H1 (cell line): Measurements from ENCODE around the gene NAE1. TPM values are rescaled to one million over a fixed set of nuclear protein-coding genes. Genes with fewer than 3 reads are reported as not detected.
A peak's percentile ranks its signal among the peaks of the same experiment; 100 is the strongest.

Source experiments
- CHD2 ChIP-seq: IDR thresholded peaks from 2 replicates; pipeline ENCODE4 v1.6.1; 2012; ENCODE audit warnings: low read length, improper control_type of control experiment
- CREB1 ChIP-seq: IDR thresholded peaks from 2 replicates; pipeline ENCODE4 v1.6.1; 2012; ENCODE audit warnings: inconsistent platforms
- HDAC6 ChIP-seq: IDR thresholded peaks from one replicate; pipeline ENCODE4 v1.7.1; 2012; ENCODE audit warnings: low read depth, mild to moderate bottlenecking, inconsistent platforms, low read length, moderate library complexity
- RAD21 ChIP-seq, 2 experiments: IDR thresholded peaks in 1 of 2; conservative IDR thresholded peaks in 1 of 2; 2 replicates each; pipeline ENCODE4 v1.6.1; 2011; ENCODE audit warnings: low read depth in 2 of 2, low read length in 2 of 2, improper control_type of control experiment in 1 of 2, inconsistent platforms in 1 of 2, mild to moderate bottlenecking in 1 of 2, moderate library complexity in 1 of 2
- RXRA ChIP-seq: IDR thresholded peaks from 2 replicates; pipeline ENCODE4 v1.6.1; 2011; ENCODE audit warnings: low read depth, mild to moderate bottlenecking, low read length, moderate library complexity; ENCODE audit not compliant: insufficient read depth
- TCF12 ChIP-seq: IDR thresholded peaks from 2 replicates; pipeline ENCODE4 v1.6.1; 2011; ENCODE audit warnings: low read depth, mild to moderate bottlenecking, low read length
- polyA plus RNA-seq, 7 experiments: library from polyadenylated mRNA; depleted of rRNA in 3 of 7; stranded (reverse) in 5 of 7; unstranded in 2 of 7; fragments of >200 nt in 5 of 7; fragments of 200-250 nt in 2 of 7; gene quantifications; 1 replicate in 5 of 7; 2 replicates in 1 of 7; 4 replicates in 1 of 7; pipeline versions ENCODE4 v1.2.1 to v1.2.3, GENCODE V29; 2011 to 2013; ENCODE audit warnings: missing spikeins in 2 of 7, mixed read lengths in 2 of 7
- total RNA-seq: library from RNA; stranded (reverse); fragmentation: NEBNext Ultra II Directional; extraction: Animal tissue kit (Norgen Biotek cat#: 25700); gene quantifications from 2 replicates; pipeline ENCODE4 v1.2.1, GENCODE V29; 2021

NAE1 gene
- total and polyA plus RNA-seq, 2 of the 8 experiments (the other 6 are each of a cell fraction or from before 2014, with no cell fraction given) = 66.6 to 155 TPM

DNA sequence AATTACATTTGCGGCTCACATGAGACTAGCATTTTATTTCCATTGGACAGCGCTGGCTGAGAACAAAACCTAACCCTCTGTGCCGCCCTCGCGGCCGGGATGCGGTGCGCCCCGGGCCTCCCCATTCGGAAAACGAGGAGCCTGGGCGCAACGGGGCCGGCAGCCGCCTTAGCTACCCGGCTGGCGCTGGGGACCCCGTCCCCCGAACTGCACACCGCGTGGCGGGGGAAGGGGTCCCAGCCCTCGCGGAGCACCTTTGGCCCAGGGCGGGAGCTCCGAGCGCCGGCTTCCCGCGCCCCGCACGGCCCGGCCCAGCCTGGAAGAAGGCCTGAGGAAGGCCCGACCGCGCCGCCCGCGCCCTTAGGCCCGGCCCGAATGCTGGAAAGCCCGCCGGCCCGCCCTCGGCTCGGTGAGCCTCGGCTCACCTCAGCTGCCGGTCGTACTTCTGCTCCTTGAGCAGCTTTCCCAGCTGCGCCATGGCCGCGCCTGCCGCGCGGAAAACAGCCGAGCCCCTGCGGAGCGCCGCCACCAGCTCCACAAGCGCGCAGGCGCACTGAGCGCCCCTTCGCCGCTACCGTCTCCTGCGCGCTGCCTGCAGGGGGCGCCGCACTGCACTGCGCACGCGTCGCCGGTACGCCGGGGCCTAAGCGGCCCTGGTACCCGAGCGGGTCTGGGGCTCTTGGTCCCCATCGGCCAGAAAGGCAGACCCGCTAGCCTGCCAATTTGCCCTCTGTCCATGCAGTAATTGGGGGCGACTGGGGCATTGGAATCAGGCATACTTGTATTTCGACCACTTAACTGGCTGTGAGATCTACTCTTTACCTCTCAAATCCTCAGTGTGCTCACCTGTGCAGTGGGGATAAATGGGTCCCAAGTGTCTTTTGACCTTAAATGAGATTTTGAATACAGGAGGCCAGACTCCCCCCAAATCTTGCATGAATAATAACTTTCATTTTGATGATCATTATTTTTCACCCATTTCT is at the start of gene NAE1 (continued):
- TF ChIP-seq RXRA = no peak
- peak; percentile 69 to 73 for TF ChIP-seq RAD21 (IDR thresholded peaks at IDR 0.05 in 1 of 2, conservative IDR thresholded peaks at IDR 0.05 in 1 of 2; ENCODE audit: low read depth in 2 of 2, low read length in 2 of 2)
- peak; percentile 82 for TF ChIP-seq CREB1
- no peak for TF ChIP-seq CHD2
- no peak for TF ChIP-seq TCF12
- no peak for TF ChIP-seq HDAC6
